ENCODE data around the gene GALNT18. TPM values are rescaled to one million over a fixed set of nuclear protein-coding genes. Genes with fewer than 3 reads are reported as not detected.

GALNT18 gene
- total and polyA plus RNA-seq, 2 donors (not counting 3 experiments of a cell fraction or from before 2014, with no cell fraction given) = 0.17 to 0.18 TPM

- intact Hi-C loops (cut with micrococcal nuclease) (no loop called here), dilution Hi-C loops (cut with MboI; ENCODE audit: extremely low pct_ligation_motif_present, low sequenced_read_pairs) (no loop called here)
- TF ChIP-seq, protein P1, sequence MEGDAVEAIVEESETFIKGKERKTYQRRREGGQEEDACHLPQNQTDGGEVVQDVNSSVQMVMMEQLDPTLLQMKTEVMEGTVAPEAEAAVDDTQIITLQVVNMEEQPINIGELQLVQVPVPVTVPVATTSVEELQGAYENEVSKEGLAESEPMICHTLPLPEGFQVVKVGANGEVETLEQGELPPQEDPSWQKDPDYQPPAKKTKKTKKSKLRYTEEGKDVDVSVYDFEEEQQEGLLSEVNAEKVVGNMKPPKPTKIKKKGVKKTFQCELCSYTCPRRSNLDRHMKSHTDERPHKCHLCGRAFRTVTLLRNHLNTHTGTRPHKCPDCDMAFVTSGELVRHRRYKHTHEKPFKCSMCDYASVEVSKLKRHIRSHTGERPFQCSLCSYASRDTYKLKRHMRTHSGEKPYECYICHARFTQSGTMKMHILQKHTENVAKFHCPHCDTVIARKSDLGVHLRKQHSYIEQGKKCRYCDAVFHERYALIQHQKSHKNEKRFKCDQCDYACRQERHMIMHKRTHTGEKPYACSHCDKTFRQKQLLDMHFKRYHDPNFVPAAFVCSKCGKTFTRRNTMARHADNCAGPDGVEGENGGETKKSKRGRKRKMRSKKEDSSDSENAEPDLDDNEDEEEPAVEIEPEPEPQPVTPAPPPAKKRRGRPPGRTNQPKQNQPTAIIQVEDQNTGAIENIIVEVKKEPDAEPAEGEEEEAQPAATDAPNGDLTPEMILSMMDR (IDR thresholded peaks at IDR 0.05; ENCODE audit: extremely low read depth in 1 of 2, insufficient read depth in 1 of 2, low read depth in 1 of 2, low read length in 2 of 2) = no peak
- TF ChIP-seq GATA2 (IDR thresholded peaks at IDR 0.05; ENCODE audit: insufficient read depth, insufficient read length, low read depth, low read length) (no peak), EZH2 (IDR thresholded peaks at IDR 0.05; ENCODE audit: borderline replicate concordance, low read depth, low read length, severe bottlenecking) (no peak), JUN (IDR thresholded peaks at IDR 0.05; ENCODE audit: borderline replicate concordance, insufficient read depth, insufficient read length, low read depth) (no peak), FOS (IDR thresholded peaks at IDR 0.05; ENCODE audit: borderline replicate concordance, insufficient read depth, low read length) (no peak), POLR2A (IDR thresholded peaks at IDR 0.05; ENCODE audit: low read depth, low read length) (no peak), MYC (IDR thresholded peaks at IDR 0.05; ENCODE audit: low read depth, low read length) (no peak), POLR2AphosphoS5 (IDR thresholded peaks at IDR 0.05; ENCODE audit: insufficient read depth, low read depth, low read length) (no peak), MAX (IDR thresholded peaks at IDR 0.05; ENCODE audit: insufficient read depth, insufficient read length) (no peak)
- no peak overlapping the region for H2AFZ ChIP-seq (ENCODE audit: low read depth, low read length)
- H3K9ac ChIP-seq (replicated peaks; ENCODE audit: extremely low read depth, insufficient read depth, low read length) = no peak overlapping the region
- no peak overlapping the region for H3K4me3 ChIP-seq (replicated peaks in 1 of 3; ENCODE audit: insufficient read depth in 1 of 3, low read depth in 1 of 3, low read length in 3 of 3)
- H3K4me2 ChIP-seq (ENCODE audit: insufficient read depth, low read length) = no peak overlapping the region
- no peaks in the 10 kb centered on the region for H3K4me1 ChIP-seq (ENCODE audit: control insufficient read depth, extremely low read depth, insufficient read depth, low read length)
- BruUV-seq (replicated peaks) = no TSS peak
- ChIA-PET POLR2A (no interaction called here), CTCF (no interaction called here)
- H3K79me2 ChIP-seq (ENCODE audit: control insufficient read depth, insufficient read depth, low read length) = no peaks in the 10 kb centered on the region
- no peaks in the 10 kb centered on the region for H3K9me1 ChIP-seq (replicated peaks; ENCODE audit: control insufficient read depth, extremely low read depth, insufficient read depth, low read length)
- H3K27me3 ChIP-seq (ENCODE audit: control insufficient read depth in 2 of 2, insufficient read depth in 2 of 2, low read length in 2 of 2) = no peaks in the 10 kb centered on the region
- DNase-seq (ENCODE audit: low read depth, low spot score) = no peak
- no peaks in the 10 kb centered on the region for H3K9me3 ChIP-seq (replicated peaks; ENCODE audit: control insufficient read depth, insufficient read depth, low read length)
- FAIRE-seq = no peak
- H4K20me1 ChIP-seq (replicated peaks; ENCODE audit: control insufficient read depth, extremely low read depth, insufficient read depth, low read length) = no peaks in the 10 kb centered on the region
- no peaks in the 10 kb centered on the region for H3K36me3 ChIP-seq (ENCODE audit: control insufficient read depth in 2 of 2, extremely low read depth in 1 of 2, insufficient read depth in 2 of 2, low read length in 2 of 2)
- no peak overlapping the region for H3K27ac ChIP-seq (ENCODE audit: insufficient read depth, low read depth, low read length)
Measured at GRCh38 chr11:11245453-11245852, 376.4 kb downstream of the GALNT18 start.

All from endothelial cell of umbilical vein (primary cell).